ENCODE measurements around the gene DMRTC1.
"Not testable (repeated sequence)": the region's sequence is repeated elsewhere in the genome, so short reads cannot be mapped to it uniquely, and the experiment has no call there.

DNA sequence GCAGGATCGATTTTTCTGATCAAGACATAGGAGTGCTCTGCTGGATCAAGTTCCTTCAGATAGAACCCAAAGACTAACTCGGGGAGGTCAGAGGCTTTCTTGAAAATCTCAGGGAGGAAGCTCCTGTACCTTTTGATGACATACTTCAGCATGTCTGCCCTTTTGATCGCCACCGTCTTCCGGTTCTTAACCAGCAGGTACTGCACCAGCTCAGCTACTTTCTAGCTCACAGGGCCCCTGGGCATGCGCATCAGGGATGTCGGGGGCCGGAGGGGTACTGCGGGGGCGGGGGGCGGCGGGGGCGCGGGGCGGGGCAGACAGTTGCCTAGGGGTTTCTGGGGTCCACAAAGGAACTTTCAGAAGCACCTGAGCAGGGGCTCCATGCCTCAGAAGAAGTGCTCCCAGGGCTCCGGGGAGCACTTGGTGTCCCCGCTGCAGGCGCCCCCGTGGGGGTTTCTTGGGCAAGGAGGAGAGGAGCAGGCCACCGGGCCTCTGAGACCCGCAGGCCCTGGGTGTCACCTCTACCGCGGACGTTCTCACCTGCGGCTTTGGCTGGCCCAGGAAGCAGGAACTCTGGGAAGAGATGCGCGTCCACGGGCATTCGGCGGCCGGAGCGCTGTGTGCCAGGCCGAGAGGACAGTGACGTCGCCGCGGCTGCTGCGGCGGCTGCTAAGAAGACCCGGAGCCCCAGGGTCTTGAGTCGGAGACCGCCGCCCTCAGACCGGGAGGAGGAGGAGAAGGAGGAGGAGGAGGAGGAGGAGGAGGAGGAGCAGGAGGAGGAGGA, 410 bp downstream of the DMRTC1 start:
- not testable (repeated sequence) for TF ChIP-seq FOXA1 (IDR thresholded peaks at IDR 0.05); FOXM1 (IDR thresholded peaks at IDR 0.05; ENCODE audit: borderline replicate concordance); FOXK2 (IDR thresholded peaks at IDR 0.05)
- TF ChIP-seq, protein P1, sequence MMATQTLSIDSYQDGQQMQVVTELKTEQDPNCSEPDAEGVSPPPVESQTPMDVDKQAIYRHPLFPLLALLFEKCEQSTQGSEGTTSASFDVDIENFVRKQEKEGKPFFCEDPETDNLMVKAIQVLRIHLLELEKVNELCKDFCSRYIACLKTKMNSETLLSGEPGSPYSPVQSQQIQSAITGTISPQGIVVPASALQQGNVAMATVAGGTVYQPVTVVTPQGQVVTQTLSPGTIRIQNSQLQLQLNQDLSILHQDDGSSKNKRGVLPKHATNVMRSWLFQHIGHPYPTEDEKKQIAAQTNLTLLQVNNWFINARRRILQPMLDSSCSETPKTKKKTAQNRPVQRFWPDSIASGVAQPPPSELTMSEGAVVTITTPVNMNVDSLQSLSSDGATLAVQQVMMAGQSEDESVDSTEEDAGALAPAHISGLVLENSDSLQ (IDR thresholded peaks at IDR 0.05) = not testable (repeated sequence)

All from HEK293T (cell line).